GM12878 (cell line): ENCODE results near the gene THRAP3. TPM values are rescaled to one million over a fixed set of nuclear protein-coding genes. Genes with fewer than 3 reads are reported as not detected.

Experiments
- ATAC-seq: fragments of 200-7000 bp; cut with Tn5 transposase; 3 replicates; pipeline ENCODE4 v1.9.1; 2020; ENCODE audit warnings: mild to moderate bottlenecking, moderate library complexity
- BruUV-seq: library from RNA; stranded (reverse); fragments of 400-500 nt; replicated peaks from 2 replicates; lab custom pipeline; 2021; lab: Mats Ljungman, UMichigan
- CTCF ChIA-PET: fragments of 300-600 bp; sonication (Branson Sonifier 250); formaldehyde crosslinking; extraction: SDS; loops from one replicate; lab custom pipeline; 2021; ENCODE audit warnings: inconsistent platforms; lab: Yijun Ruan, JAX
- POLR2A ChIA-PET: fragments of 350-600 bp; formaldehyde crosslinking; extraction: SDS; loops from one replicate; lab custom pipeline; 2021; ENCODE audit warnings: inconsistent platforms; lab: Charles Lee
- RAD21 ChIA-PET: fragments of 300-600 bp; sonication (Branson Sonifier 250); formaldehyde crosslinking; loops from one replicate; lab custom pipeline; 2023; ENCODE audit warnings: antibody characterized with exemption; ENCODE audit not compliant: unreplicated experiment; lab: Charles Lee
- SMC1A ChIA-PET: fragments of 300-600 bp; sonication (Branson Sonifier 250); formaldehyde crosslinking; loops from one replicate; lab custom pipeline; 2023; ENCODE audit not compliant: unreplicated experiment, uncharacterized antibody; lab: Charles Lee
- DNase-seq: peaks from one replicate; pipeline ENCODE4 v3.0.0-alpha.2; 2011; ENCODE audit warnings: low read depth, low spot score
- FAIRE-seq: peaks from 3 replicates; lab custom pipeline; 2011; peaks lifted over from hg19 to GRCh38; lab: Jason Lieb, UNC
- H2AFZ ChIP-seq: 2 replicates; pipeline ENCODE4 v1.6.0; 2011; ENCODE audit warnings: low read depth, low read length, control low read depth; ENCODE audit not compliant: control insufficient read depth
- H3K27ac ChIP-seq: 2 replicates; pipeline ENCODE4 v1.5.1; 2011; ENCODE audit warnings: control low read depth; ENCODE audit not compliant: control insufficient read depth, insufficient read depth
- H3K27me3 ChIP-seq, 2 experiments: replicated peaks in 1 of 2; 2 replicates each; pipeline versions ENCODE4 v1.6.0 to v1.6.1; 2011; ENCODE audit warnings: low read length in 1 of 2; ENCODE audit not compliant: control insufficient read depth in 2 of 2, insufficient read depth in 2 of 2
- H3K36me3 ChIP-seq, 2 experiments: 2 replicates each; pipeline ENCODE4 v1.5.1; 2011; ENCODE audit warnings: low read length in 1 of 2; ENCODE audit not compliant: control insufficient read depth in 2 of 2, insufficient read depth in 2 of 2
- H3K4me1 ChIP-seq: 2 replicates; pipeline ENCODE4 v1.6.1; 2011; ENCODE audit warnings: mild to moderate bottlenecking, low read length, moderate library complexity, mixed read lengths; ENCODE audit not compliant: control insufficient read depth, insufficient read depth
- H3K4me2 ChIP-seq: 2 replicates; pipeline ENCODE4 v1.6.0; 2011; ENCODE audit warnings: control low read depth; ENCODE audit not compliant: control insufficient read depth, insufficient read depth
- H3K4me3 ChIP-seq: fragments of 200-600 bp; sonication (generic); 2 replicates; pipeline ENCODE4 v1.5.1; 2016
- H3K79me2 ChIP-seq: 2 replicates; pipeline ENCODE4 v1.6.0; 2011; ENCODE audit warnings: low read length; ENCODE audit not compliant: control insufficient read depth, insufficient read depth
- H3K9ac ChIP-seq: 2 replicates; pipeline ENCODE4 v1.8.0; 2011; ENCODE audit warnings: low read length, control low read depth, mixed read lengths; ENCODE audit not compliant: control insufficient read depth, insufficient read depth
- H3K9me3 ChIP-seq: replicated peaks from 3 replicates; pipeline ENCODE4 v1.5.1; 2011; ENCODE audit warnings: mild to moderate bottlenecking, low read length; ENCODE audit not compliant: control insufficient read depth, insufficient read depth
- H4K20me1 ChIP-seq: 2 replicates; pipeline ENCODE4 v1.6.0; 2011; ENCODE audit not compliant: control insufficient read depth, insufficient read depth
- CBX5 ChIP-seq: sonication (generic); IDR thresholded peaks from 2 replicates; pipeline ENCODE4 v1.6.1; 2016; ENCODE audit warnings: low read depth, moderate library complexity, mild to moderate bottlenecking, inconsistent platforms
- CEBPB ChIP-seq, 2 experiments: fragments of 150-350 bp in 1 of 2; IDR thresholded peaks; 2 replicates each; pipeline ENCODE4 v1.6.1; 2012 to 2014; ENCODE audit warnings: low read depth in 2 of 2, low read length in 2 of 2, borderline replicate concordance in 1 of 2, inconsistent platforms in 1 of 2
- DPF2 ChIP-seq: fragments of 450-650 bp; IDR thresholded peaks from 2 replicates; pipeline ENCODE4 v1.6.1; 2017; ENCODE audit warnings: mild to moderate bottlenecking
- FOS ChIP-seq: IDR thresholded peaks from 3 replicates; pipeline ENCODE4 v1.6.1; 2011; ENCODE audit warnings: borderline replicate concordance; ENCODE audit not compliant: insufficient read length; ENCODE audit errors: extremely low read depth
- HCFC1 ChIP-seq: fragments of 150-350 bp; IDR thresholded peaks from 2 replicates; pipeline ENCODE4 v1.6.1; 2014; ENCODE audit warnings: low read length
- MTA3 ChIP-seq: IDR thresholded peaks from 2 replicates; pipeline ENCODE4 v1.6.1; 2012; ENCODE audit warnings: low read length, inconsistent platforms, borderline replicate concordance
- NFIC ChIP-seq: IDR thresholded peaks from 2 replicates; pipeline ENCODE4 v1.6.1; 2012; ENCODE audit warnings: low read depth, mild to moderate bottlenecking, inconsistent platforms, low read length, moderate library complexity
- PAX5 ChIP-seq: IDR thresholded peaks from 2 replicates; pipeline ENCODE4 v1.6.1; 2011; ENCODE audit warnings: low read depth, low read length, borderline replicate concordance
- POLR2A ChIP-seq: IDR thresholded peaks from 2 replicates; pipeline ENCODE4 v1.6.1; 2011; ENCODE audit warnings: low read depth, mild to moderate bottlenecking, low read length
- SIN3A ChIP-seq: IDR thresholded peaks from 2 replicates; pipeline ENCODE4 v1.6.1; 2012; ENCODE audit warnings: low read depth, low read length, improper control_type of control experiment
- SREBF1 ChIP-seq: IDR thresholded peaks from 2 replicates; pipeline ENCODE4 v1.6.1; 2012; ENCODE audit warnings: mild to moderate bottlenecking, low read length
- WRNIP1 ChIP-seq: IDR thresholded peaks from 2 replicates; pipeline ENCODE4 v1.6.1; 2011; ENCODE audit warnings: low read depth, low read length, improper control_type of control experiment, borderline replicate concordance
- ZNF24 ChIP-seq: fragments of 450-650 bp; IDR thresholded peaks from 2 replicates; pipeline ENCODE4 v1.6.1; 2017; ENCODE audit warnings: antibody characterized with exemption, mild to moderate bottlenecking
- ZSCAN29 ChIP-seq: fragments of 450-650 bp; IDR thresholded peaks from 2 replicates; pipeline ENCODE4 v1.6.1; 2017; ENCODE audit warnings: mild to moderate bottlenecking, moderate library complexity
- ZZZ3 ChIP-seq: IDR thresholded peaks from 2 replicates; pipeline ENCODE4 v1.6.1; 2011; ENCODE audit warnings: low read depth; ENCODE audit not compliant: control insufficient read depth, insufficient read length
- WGBS: methylation state at CpG from one replicate; pipeline ENCODE4 v1.1.6; 2016; ENCODE audit warnings: low lambda C conversion rate; ENCODE audit not compliant: insufficient replicate concordance, insufficient coverage; ENCODE audit errors: missing lambda C conversion rate; 5-methylcytosine and 5-hydroxymethylcytosine counted together
- in situ Hi-C: fragments of 300-500 bp; cut with MboI; formaldehyde crosslinking; loops from 9 replicates; pipeline ENCODE4 v1.14.3; 2018; ENCODE audit warnings: mixed read lengths
- intact Hi-C: fragments of 100-400 bp; cut with micrococcal nuclease; formaldehyde crosslinking; loops from one replicate; pipeline ENCODE4 v1.14.2; 2022; ENCODE audit not compliant: unreplicated experiment
- polyA plus RNA-seq, 11 experiments: library from polyadenylated mRNA; depleted of rRNA in 4 of 11; unstranded in 6 of 11; stranded (reverse) in 5 of 11; fragments of >200 nt; fragmentation: Nextera tagmentation in 4 of 11; fragmentation: Illumina TruSeq in 1 of 11; extraction: Ambion mirVana in 4 of 11; extraction: Trizol in 1 of 11; gene quantifications; 1 replicate in 1 of 11; 2 replicates in 10 of 11; pipeline versions ENCODE4 v1.2.1 to v1.2.3, GENCODE V29; 2011 to 2016; ENCODE audit warnings: inconsistent platforms in 2 of 11, missing spikeins in 2 of 11, low read depth in 1 of 11
- total RNA-seq, 4 experiments: library from RNA; depleted of rRNA in 3 of 4; stranded (reverse); fragments of >200 nt in 3 of 4; fragmentation: Illumina TruSeq in 1 of 4; extraction: Trizol in 1 of 4; gene quantifications; 2 replicates each; pipeline versions ENCODE4 v1.2.1 to v1.2.3, GENCODE V29; 2013 to 2021
- TF ChIP-seq, protein P1 (sequence below): fragments of 450-650 bp; IDR thresholded peaks from 2 replicates; pipeline ENCODE4 v1.6.1; 2017; ENCODE audit warnings: borderline replicate concordance
- TF ChIP-seq, protein P2 (sequence below): fragments of 150-350 bp; IDR thresholded peaks from 2 replicates; pipeline ENCODE4 v1.6.1; 2014; ENCODE audit warnings: mild to moderate bottlenecking, low read depth, low read length
- TF ChIP-seq, protein P3 (sequence below): fragments of 450-650 bp; IDR thresholded peaks from 2 replicates; pipeline ENCODE4 v1.6.1; 2017; ENCODE audit warnings: antibody characterized with exemption, mild to moderate bottlenecking, moderate library complexity

Gene THRAP3
- total and polyA plus RNA-seq, 10 of the 15 experiments (the other 5 are each of a cell fraction or from before 2014, with no cell fraction given) = 76.3 to 173 (median 136) TPM

DNA sequence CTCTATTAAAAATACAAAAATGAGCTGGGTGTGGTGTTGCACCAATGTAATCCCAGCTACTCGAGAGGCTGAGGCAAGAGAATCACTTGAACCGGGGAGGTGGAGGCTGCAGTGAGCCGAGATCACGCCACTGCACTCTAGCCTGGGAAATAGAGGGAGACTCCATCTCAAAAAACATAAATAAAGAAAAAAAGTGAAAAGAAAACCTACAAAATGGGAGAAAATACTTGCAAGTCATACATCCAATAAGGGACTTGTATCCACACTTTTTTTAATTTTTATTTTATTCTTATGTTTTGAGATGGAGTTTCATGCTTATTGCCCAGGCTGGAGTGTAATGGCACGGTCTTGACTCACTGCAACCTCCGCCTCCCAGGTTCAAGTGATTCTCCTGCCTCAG lies 52.4 kb downstream of the THRAP3 start:
- Histone ChIP-seq H3K36me3 (peaks cover 0 to 16% of the 10 kb centered on the region in 2 experiments), H3K9ac (no peak overlapping the region), H4K20me1 (no peaks in the 10 kb centered on the region), H2AFZ (no peak overlapping the region), H3K79me2 (peaks cover 17% of the 10 kb centered on the region), H3K4me1 (no peaks in the 10 kb centered on the region), H3K27ac (no peak overlapping the region), H3K4me2 (no peak overlapping the region), H3K4me3 (no peak overlapping the region), H3K27me3 (no peaks in the 10 kb centered on the region), H3K9me3 (no peaks in the 10 kb centered on the region)
- CTCF ChIA-PET = no interaction called here
- no peak for FAIRE-seq
- in situ Hi-C loops = no loop called here
- RAD21 ChIA-PET = no interaction called here
- no TSS peak for BruUV-seq
- POLR2A ChIA-PET = no interaction called here
- TF ChIP-seq, protein P1, sequence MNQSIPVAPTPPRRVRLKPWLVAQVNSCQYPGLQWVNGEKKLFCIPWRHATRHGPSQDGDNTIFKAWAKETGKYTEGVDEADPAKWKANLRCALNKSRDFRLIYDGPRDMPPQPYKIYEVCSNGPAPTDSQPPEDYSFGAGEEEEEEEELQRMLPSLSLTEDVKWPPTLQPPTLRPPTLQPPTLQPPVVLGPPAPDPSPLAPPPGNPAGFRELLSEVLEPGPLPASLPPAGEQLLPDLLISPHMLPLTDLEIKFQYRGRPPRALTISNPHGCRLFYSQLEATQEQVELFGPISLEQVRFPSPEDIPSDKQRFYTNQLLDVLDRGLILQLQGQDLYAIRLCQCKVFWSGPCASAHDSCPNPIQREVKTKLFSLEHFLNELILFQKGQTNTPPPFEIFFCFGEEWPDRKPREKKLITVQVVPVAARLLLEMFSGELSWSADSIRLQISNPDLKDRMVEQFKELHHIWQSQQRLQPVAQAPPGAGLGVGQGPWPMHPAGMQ = no peak
- TF ChIP-seq FOS = no peak
- TF ChIP-seq NFIC = no peak
- TF ChIP-seq DPF2 = no peak
- TF ChIP-seq ZNF24 = no peak
- TF ChIP-seq ZSCAN29 = no peak
- no peak for TF ChIP-seq WRNIP1
- TF ChIP-seq HCFC1 = no peak
- TF ChIP-seq, protein P2, sequence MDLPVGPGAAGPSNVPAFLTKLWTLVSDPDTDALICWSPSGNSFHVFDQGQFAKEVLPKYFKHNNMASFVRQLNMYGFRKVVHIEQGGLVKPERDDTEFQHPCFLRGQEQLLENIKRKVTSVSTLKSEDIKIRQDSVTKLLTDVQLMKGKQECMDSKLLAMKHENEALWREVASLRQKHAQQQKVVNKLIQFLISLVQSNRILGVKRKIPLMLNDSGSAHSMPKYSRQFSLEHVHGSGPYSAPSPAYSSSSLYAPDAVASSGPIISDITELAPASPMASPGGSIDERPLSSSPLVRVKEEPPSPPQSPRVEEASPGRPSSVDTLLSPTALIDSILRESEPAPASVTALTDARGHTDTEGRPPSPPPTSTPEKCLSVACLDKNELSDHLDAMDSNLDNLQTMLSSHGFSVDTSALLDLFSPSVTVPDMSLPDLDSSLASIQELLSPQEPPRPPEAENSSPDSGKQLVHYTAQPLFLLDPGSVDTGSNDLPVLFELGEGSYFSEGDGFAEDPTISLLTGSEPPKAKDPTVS = no peak
- no peak for TF ChIP-seq SIN3A
- no peak for TF ChIP-seq CBX5
- no peak for TF ChIP-seq PAX5
- TF ChIP-seq CEBPB (IDR thresholded peaks at IDR 0.05; ENCODE audit: borderline replicate concordance in 1 of 2, low read depth in 2 of 2, low read length in 2 of 2) = no peak
- TF ChIP-seq, protein P3, sequence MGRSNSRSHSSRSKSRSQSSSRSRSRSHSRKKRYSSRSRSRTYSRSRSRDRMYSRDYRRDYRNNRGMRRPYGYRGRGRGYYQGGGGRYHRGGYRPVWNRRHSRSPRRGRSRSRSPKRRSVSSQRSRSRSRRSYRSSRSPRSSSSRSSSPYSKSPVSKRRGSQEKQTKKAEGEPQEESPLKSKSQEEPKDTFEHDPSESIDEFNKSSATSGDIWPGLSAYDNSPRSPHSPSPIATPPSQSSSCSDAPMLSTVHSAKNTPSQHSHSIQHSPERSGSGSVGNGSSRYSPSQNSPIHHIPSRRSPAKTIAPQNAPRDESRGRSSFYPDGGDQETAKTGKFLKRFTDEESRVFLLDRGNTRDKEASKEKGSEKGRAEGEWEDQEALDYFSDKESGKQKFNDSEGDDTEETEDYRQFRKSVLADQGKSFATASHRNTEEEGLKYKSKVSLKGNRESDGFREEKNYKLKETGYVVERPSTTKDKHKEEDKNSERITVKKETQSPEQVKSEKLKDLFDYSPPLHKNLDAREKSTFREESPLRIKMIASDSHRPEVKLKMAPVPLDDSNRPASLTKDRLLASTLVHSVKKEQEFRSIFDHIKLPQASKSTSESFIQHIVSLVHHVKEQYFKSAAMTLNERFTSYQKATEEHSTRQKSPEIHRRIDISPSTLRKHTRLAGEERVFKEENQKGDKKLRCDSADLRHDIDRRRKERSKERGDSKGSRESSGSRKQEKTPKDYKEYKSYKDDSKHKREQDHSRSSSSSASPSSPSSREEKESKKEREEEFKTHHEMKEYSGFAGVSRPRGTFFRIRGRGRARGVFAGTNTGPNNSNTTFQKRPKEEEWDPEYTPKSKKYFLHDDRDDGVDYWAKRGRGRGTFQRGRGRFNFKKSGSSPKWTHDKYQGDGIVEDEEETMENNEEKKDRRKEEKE = no peak
- TF ChIP-seq SREBF1 = no peak
- TF ChIP-seq POLR2A = no peak
- TF ChIP-seq ZZZ3 = no peak
- no peak for TF ChIP-seq MTA3
- DNase-seq = no peak
- no peak for ATAC-seq
- 100% methylated on average over 6 of the region's 6 CpGs for WGBS
- SMC1A ChIA-PET = no interaction called here
- intact Hi-C loops = no loop called here
